ENCODE measurements around the gene TRIM61.

GRCh38 chr4:164955107-164955805 is 22.2 kb downstream of the TRIM61 start:
- TF ChIP-seq EZH2phosphoT487 (IDR thresholded peaks at IDR 0.05; ENCODE audit: borderline replicate concordance), result no peak
- no peak for TF ChIP-seq CTCF (conservative IDR thresholded peaks at IDR 0.05; ENCODE audit: low read length)

Measured in Loucy (cell line).